Fibroblast of skin of left biceps (primary cell): ENCODE data around the gene FAM153A.
"Not testable (repeated sequence)": the region's sequence is repeated elsewhere in the genome, so short reads cannot be mapped to it uniquely, and the experiment has no call there.

Experiments
- DNase-seq, 2 experiments: peaks; one replicate each; pipeline ENCODE4 v3.0.0-alpha.2; 2013; ENCODE audit warnings: low read depth in 2 of 2

The FAM153A gene

GRCh38 chr5:177724858-177725257, 57.8 kb downstream of the FAM153A start:
- not testable (repeated sequence) for DNase-seq

- not testable (repeated sequence) for DNase-seq
Measured at GRCh38 chr5:177723831-177724485, 58.7 kb downstream of the FAM153A start.

- DNase-seq = not testable (repeated sequence)
Measured at GRCh38 chr5:177722829-177723228, 59.9 kb downstream of the FAM153A start.

GRCh38 chr5:177719989-177720388, 62.7 kb downstream of the FAM153A start:
- DNase-seq = not testable (repeated sequence)

DNA sequence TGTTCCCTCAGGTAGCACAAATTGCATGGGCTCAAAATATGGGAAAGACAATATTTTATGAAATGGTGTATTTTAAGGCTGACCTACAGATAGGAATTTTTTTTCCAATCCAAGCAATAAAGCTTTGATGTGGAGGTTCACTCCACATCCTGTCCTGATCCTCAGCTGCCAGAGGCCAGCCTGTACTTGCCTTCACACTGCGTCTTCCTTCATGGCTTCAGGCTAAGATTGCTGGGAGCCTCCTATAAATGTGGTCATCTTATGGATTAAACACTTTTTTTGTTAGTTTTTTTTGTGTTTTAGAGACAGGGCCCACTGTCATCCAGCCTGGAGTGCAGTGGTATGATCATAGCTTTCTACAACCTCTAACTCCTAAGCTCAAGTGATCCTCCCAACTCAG, 67.3 kb downstream of the FAM153A start:
- DNase-seq = not testable (repeated sequence)

DNA sequence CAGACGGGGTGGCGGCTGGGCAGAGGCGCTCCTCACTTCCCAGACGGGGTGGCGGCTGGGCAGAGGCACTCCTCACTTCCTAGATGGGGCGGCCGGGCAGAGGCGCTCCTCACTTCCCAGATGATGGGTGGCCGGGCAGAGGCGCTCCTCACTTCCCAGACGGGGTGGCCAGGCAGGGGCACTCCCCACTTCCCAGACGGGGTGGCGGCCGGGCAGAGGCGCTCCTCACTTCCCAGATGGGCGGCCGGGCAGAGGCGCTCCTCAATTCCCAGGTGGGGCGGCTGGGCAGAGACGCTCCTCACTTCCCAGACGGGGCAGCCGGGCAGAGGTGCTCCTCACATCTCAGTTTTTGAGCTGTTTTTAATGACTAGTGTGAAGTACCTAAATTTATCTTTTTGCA, 86.6 kb downstream of the FAM153A start:
- DNase-seq = not testable (repeated sequence)

DNA sequence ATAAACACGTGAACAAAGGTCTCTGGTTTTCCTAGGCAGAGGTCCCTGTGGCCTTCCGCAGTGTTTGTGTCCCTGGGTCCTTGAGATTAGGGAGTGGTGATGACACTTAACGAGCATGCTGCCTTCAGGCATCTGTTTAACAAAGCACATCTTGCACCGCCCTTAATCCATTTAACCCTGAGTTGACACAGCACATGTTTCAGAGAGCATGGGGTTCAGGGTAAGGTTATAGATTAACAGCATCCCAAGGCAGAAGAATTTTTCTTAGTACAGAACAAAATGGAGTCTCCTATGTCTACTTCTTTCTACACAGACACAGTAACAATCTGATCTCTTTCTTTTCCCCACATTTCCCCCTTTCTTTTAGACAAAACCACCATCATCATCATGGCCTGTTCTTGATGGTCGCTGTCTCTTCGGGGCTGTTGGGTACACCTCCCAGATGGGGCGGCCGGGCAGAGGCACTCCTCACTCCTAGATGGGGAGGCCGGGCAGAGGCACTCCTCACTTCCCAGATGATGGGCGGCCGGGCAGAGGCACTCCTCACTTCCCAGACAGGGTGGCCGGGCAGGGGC, 87.3 kb downstream of the FAM153A start:
- DNase-seq = not testable (repeated sequence)

- not testable (repeated sequence) for DNase-seq
Measured at GRCh38 chr5:177694518-177694835, 88.2 kb downstream of the FAM153A start.

GRCh38 chr5:177693671-177694517, 88.8 kb downstream of the FAM153A start:
- not testable (repeated sequence) for DNase-seq

DNA sequence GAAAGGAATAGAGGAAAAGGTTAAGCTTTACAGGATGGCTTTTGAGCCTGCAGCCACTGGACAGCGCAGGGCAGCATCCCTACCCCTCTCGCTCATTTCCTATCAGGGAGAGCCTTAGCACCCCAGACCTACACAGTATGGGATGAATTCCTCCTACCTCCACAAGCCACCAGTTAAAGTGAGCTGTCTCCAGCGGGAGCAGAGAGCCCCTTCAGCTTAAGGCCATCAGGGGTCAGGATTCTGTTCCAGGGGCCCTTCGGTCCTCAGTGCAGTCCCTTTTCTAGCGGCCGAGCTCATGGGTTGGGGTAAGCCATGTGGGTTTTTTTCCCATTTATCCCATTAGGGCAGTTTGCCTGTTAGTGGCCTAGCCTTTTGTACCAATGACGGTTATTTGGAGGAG, 89.7 kb downstream of the FAM153A start:
- not testable (repeated sequence) for DNase-seq

GRCh38 chr5:177692507-177692906, 90.2 kb downstream of the FAM153A start:
- not testable (repeated sequence) for DNase-seq

DNA sequence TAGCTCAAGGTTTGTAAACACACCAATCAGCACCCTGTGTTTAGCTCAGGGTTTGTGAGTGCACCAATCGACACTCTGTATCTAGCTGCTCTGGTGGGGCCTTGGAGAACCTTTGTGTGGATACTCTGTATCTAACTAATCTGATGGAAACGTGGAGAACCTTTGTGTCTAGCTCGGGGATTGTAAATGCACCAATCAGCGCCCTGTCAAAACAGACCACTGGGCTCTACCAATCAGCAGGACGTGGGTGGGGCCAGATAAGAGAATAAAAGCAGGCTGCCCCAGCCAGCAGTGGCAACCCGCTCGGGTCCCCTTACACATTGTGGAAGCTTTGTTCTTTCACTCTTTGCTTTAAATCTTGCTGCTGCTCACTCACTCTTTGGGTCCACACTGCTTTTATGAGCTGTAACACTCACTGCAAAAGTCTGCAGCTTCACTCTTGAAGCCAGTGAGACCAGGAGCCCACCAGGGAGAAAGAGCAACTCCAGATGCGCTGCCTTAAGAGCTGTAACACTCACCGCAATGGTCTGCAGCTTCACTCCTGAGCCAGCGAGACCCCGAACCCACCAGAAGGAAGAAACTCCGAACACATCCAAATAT, 93.6 kb downstream of the FAM153A start:
- DNase-seq = not testable (repeated sequence)

DNA sequence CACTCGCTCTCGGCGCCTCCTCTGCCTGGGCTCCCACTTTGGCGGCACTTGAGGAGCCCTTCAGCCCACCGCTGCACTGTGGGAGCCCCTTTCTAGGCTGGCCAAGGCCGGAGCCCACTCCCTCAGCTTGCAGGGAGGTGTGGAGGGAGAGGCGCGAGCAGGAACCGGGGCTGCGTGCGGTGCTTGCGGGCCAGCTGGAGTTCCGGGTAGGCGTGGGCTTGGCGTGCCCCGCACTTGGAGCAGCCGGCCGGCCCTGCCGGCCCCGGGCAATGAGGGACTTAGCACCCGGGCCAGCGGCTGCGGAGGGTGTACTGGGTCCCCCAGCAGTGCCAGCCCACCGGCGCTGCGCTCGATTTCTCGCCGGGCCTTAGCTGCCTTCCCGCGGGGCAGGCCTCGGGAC, 94.6 kb downstream of the FAM153A start:
- not testable (repeated sequence) for DNase-seq

DNA sequence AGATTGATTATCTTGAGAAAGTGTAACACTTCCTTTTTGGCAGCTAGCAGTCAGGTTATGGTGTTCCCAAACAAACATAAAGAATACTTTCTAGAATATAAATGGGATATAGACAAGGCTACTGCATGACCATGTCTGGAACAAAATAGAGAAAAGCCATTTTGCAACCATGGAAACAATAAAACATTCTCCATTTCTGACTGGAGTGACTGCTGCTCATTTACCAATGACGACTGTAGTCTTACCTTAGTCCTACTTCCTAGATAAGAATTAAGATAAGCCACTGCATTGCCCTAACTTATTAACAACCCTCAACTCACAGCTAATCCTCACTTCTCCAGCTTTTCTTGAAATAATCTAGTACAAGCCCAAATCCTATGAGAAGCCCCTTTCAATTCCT, 100.8 kb downstream of the FAM153A start:
- DNase-seq = not testable (repeated sequence)
